ACC112 (cell line): ENCODE measurements around the gene ZNF433.

ENCODE experiments used
- H2AFZ ChIP-seq: fragments of 200-600 bp; sonication (generic); one replicate; pipeline ENCODE4 v1.6.0; 2017; ENCODE audit warnings: antibody characterized with exemption, low read length; ENCODE audit not compliant: unreplicated experiment
- H3K27ac ChIP-seq: fragments of 200-600 bp; sonication (generic); 2 replicates; pipeline ENCODE4 v1.5.1; 2014; ENCODE audit warnings: low read depth, mild to moderate bottlenecking, antibody characterized with exemption, low read length, moderate library complexity
- H3K27me3 ChIP-seq: fragments of 200-600 bp; sonication (generic); 2 replicates; pipeline ENCODE4 v1.6.1; 2014; ENCODE audit warnings: mild to moderate bottlenecking, antibody characterized with exemption, low read length, moderate library complexity, mixed read lengths; ENCODE audit not compliant: insufficient read depth
- H3K36me3 ChIP-seq: fragments of 200-600 bp; sonication (generic); 2 replicates; pipeline ENCODE4 v1.6.1; 2016; ENCODE audit warnings: mild to moderate bottlenecking, antibody characterized with exemption, low read length, moderate library complexity, mixed read lengths; ENCODE audit not compliant: insufficient read depth
- H3K4me1 ChIP-seq: fragments of 200-600 bp; sonication (generic); one replicate; pipeline ENCODE4 v1.6.1; 2016; ENCODE audit warnings: low read length, mixed read lengths; ENCODE audit not compliant: insufficient read depth, unreplicated experiment, control insufficient read depth
- H3K4me3 ChIP-seq: fragments of 200-600 bp; sonication (generic); 2 replicates; pipeline ENCODE4 v1.5.1; 2014; ENCODE audit warnings: mild to moderate bottlenecking, low read depth, low read length
- H3K79me2 ChIP-seq: fragments of 200-600 bp; sonication (generic); one replicate; pipeline ENCODE4 v1.6.0; 2016; ENCODE audit warnings: low read length; ENCODE audit not compliant: control insufficient read depth, unreplicated experiment, insufficient read depth

Gene ZNF433

DNA sequence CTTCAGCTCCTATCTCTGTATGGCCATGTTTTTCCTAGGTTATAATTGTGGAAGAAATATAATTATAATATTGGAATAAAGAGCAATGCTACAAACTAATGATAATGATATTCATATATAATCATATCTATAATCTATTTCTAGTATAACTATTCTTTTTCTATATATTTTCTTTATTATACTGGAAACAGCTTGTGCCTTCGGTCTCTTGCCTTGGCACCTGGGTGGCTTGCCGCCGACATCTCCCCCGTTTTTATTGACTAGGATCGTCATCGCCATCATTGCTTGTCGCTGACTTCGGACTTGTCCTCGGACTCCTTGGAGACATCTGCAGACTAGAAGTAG is 46.4 kb downstream of the ZNF433 start:
- Histone ChIP-seq H3K4me1 (peaks cover 14% of the 10 kb centered on the region), H3K36me3 (no peaks in the 10 kb centered on the region), H3K27me3 (no peaks in the 10 kb centered on the region), H3K4me3 (peak overlapping the region; percentile 97), H3K79me2 (peaks cover 26% of the 10 kb centered on the region), H2AFZ (no peak overlapping the region), H3K27ac (no peak overlapping the region)

DNA sequence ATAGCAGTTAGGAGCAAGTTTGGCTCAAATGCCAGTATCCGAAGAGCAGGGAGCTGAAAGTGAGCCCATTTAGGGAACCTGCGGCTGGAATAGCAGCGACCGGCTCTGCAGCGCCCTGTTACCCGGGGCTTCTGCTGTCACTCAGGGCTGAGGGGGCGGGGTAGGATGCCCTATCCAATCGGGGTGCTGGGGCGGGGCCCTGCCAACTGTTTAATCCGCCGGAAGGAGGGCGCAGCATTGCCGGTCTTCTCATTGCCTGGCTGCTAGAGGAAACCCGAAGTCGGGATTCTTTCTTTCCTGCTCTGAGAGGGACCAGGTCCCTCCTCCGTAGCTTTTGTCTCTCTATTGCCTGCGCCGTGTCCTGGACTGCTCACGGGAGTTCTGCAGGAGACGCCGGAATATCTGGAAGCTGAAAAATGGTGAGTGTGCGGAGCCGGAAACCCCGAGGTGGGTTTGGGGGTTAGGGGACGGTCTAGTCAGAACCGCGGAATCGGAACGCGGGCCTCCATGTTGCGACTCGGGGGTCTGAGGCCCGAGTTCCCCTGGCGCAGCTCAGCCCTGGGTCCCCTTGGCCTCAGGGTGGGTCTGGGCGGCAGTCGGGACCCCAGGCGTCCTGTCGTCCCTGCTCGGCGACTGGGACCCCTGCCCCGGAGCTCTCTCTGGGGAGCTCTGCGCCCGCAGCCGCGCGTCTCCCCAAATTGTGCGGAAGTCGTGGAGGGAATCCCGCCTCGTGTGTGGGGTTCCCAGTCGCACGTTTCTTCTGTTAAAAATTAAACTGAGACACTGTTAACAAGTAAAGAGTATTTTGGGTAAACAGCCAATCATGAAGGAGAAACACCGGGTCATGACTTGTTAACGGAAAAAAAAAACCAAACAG is 47.8 kb downstream of the ZNF433 start:
- peak overlapping the region; percentile 94 for H2AFZ ChIP-seq

DNA sequence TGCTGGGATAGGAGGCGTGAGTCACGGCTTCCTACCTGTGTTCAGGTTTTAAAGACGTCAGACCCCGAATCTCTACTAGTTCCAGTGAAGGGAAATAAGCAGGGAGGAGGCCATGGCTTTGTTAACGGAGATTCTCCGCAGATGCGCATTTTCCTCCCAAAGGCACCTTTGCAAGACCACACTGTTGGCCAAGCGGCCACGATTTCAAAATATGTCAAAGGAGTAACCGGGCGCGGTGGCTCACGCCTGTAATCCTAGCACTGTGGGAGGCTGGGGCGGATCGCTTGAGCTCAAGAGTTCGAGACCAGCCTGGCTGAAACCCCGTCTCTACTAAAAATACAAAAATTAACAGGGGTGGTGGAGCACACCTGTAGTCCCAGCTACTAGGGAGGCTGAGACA is 48.7 kb downstream of the ZNF433 start:
- no peaks in the 10 kb centered on the region for H3K36me3 ChIP-seq
- no peak overlapping the region for H2AFZ ChIP-seq
- peaks cover 12% of the 10 kb centered on the region for H3K79me2 ChIP-seq
- peaks cover 4% of the 10 kb centered on the region for H3K4me1 ChIP-seq
- H3K4me3 ChIP-seq: no peak overlapping the region
- no peaks in the 10 kb centered on the region for H3K27me3 ChIP-seq
- H3K27ac ChIP-seq: no peak overlapping the region

More for the DNA sequence above, 47.8 kb downstream of the ZNF433 start:
- no peaks in the 10 kb centered on the region for H3K27me3 ChIP-seq
- H3K27ac ChIP-seq: peak overlapping the region; percentile 61
- no peaks in the 10 kb centered on the region for H3K36me3 ChIP-seq
- H3K4me1 ChIP-seq: peaks cover 11% of the 10 kb centered on the region
- H3K4me3 ChIP-seq: peak overlapping the region; percentile 97
- H3K79me2 ChIP-seq: peaks cover 17% of the 10 kb centered on the region

DNA sequence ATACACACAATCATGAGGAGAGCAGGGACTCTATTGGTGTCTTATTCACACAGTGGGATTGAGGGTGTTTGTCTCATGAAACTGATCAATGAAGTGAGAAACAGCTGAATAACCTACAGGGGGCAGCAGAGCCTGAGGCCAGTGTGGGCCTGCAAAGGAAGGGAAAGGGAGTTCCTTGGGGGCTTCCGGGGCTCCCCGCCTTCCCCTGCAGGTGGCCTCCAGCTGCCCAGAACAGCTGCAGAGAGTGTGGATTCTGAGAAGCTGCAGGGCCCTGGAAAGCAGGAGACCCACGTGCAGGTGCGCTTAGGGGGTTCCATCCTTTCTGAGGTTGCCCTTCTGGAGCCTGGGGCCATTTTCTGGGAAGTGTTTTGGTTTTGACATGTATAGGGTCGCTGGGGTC is 50.5 kb downstream of the ZNF433 start:
- H2AFZ ChIP-seq: no peak overlapping the region
- H3K4me3 ChIP-seq: no peak overlapping the region
- H3K36me3 ChIP-seq: no peaks in the 10 kb centered on the region
- H3K27ac ChIP-seq: no peak overlapping the region
- H3K27me3 ChIP-seq: no peaks in the 10 kb centered on the region
- H3K79me2 ChIP-seq: peaks cover 3% of the 10 kb centered on the region
- H3K4me1 ChIP-seq: no peaks in the 10 kb centered on the region

DNA sequence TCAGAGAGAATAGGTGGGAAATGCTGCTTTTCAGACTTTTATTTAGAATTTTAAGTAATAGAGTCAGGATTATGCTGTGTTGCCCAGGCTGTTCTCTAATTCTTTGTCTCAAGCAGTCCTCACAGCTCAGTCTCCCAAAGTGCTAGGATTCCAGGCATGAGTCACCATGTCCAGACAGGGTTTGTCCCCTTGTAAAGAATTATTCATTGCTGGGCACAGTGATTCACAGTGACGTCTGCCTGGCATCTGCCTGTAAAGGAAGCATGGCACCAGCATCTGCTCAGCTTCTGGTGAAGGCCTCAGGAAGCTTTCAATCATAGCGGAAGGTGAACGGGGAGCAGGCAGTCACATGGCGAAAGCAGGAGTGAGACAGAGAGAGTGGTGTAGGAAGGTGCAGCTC is 53.0 kb downstream of the ZNF433 start:
- Histone ChIP-seq H2AFZ (no peak overlapping the region), H3K27me3 (no peaks in the 10 kb centered on the region), H3K36me3 (peaks cover 11% of the 10 kb centered on the region), H3K4me1 (no peaks in the 10 kb centered on the region), H3K79me2 (no peaks in the 10 kb centered on the region), H3K27ac (no peak overlapping the region), H3K4me3 (no peak overlapping the region)

DNA sequence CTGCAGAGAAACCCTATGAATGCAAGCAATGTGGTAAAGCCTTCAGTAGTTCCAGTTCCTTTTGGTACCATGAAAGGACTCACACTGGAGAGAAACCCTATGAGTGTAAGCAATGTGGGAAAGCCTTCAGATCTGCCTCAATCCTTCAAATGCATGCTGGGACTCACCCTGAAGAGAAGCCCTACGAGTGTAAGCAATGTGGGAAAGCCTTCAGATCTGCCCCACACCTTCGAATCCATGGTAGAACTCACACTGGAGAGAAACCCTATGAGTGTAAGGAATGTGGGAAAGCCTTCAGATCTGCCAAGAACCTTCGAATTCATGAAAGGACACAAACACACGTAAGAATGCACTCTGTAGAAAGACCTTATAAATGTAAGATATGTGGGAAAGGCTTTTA is 56.0 kb downstream of the ZNF433 start:
- no peaks in the 10 kb centered on the region for H3K4me1 ChIP-seq
- peaks cover 12% of the 10 kb centered on the region for H3K36me3 ChIP-seq
- no peak overlapping the region for H3K27ac ChIP-seq
- no peak overlapping the region for H3K4me3 ChIP-seq
- H3K27me3 ChIP-seq: no peaks in the 10 kb centered on the region
- no peak overlapping the region for H2AFZ ChIP-seq
- H3K79me2 ChIP-seq: no peaks in the 10 kb centered on the region

DNA sequence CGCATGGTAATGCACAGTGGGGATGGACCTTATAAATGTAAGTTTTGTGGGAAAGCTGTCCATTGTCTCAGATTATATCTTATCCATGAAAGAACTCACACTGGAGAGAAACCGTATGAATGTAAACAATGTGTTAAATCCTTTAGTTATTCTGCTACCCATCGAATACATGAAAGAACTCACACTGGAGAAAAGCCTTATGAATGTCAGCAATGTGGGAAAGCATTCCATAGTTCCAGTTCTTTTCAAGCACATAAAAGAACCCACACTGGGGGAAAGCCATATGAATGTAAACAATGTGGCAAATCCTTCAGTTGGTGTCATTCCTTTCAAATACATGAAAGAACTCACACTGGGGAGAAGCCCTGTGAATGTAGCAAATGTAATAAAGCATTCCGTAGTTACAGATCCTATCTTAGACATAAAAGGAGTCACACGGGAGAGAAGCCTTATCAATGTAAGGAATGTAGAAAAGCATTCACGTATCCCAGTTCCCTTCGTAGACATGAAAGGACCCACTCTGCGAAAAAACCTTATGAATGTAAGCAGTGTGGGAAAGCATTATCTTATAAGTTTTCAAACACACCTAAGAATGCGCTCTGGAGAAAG is 56.9 kb downstream of the ZNF433 start:
- Histone ChIP-seq H3K4me3 (no peak overlapping the region), H2AFZ (no peak overlapping the region), H3K27ac (no peak overlapping the region), H3K27me3 (no peaks in the 10 kb centered on the region), H3K79me2 (no peaks in the 10 kb centered on the region), H3K4me1 (no peaks in the 10 kb centered on the region), H3K36me3 (peaks cover 12% of the 10 kb centered on the region)

DNA sequence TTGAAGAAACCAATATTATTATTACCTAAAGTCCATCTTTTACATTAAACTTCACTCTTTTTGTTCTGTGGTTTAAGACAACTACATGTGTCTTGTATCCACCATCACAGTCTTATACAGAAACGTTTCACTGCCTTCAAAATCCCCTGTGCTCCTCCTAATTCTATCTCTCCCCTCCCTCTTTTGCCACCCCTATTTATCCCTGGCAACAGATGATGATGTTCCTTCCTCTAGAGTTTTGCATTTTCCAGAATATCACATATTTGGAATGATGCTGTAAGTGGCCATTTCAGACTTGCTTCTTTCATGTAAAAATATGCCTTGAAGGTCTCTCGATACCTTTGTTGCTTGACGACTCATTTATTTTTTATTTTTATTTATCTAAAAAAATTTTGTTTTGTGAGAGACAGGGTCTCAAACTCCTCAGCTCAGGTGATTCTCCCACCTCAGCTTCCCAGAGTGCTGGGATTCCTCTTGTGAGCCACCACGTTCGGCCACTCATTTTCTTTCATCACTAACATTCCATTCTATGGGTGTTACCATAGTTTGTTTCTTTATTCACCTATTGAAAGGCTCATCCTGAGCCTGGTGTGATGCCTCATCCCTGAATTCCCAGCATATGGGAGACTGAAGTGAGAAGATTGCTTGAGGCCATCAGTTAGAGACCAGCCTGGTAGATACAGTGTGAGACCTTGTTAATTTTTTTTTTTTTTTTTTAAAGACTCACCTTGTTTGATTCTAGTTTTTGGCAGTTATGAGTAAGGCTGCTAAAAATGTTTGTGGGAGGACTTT is 62.3 kb downstream of the ZNF433 start:
- Histone ChIP-seq H3K4me1 (no peaks in the 10 kb centered on the region), H3K36me3 (peaks cover 6% of the 10 kb centered on the region)

DNA sequence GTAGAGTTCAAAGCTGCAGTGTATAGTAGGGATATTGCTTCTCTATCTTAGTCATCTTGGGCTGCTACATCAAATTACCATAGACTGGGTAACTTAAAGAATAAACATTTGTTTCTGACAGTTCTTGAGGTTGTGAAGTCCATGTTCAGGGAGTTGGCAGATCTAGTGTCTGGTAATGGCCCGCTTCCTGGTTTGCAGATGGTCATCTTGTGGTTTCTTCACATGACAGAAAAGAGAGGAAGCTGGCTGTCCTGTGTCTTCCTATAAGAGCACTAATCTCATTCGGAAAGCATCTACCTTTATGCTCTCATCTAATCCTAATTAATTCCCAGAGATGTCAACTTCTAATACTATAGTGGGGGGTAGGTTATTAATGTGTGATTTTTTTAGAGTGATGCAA is 64.4 kb downstream of the ZNF433 start:
- no peaks in the 10 kb centered on the region for H3K4me1 ChIP-seq
- no peak overlapping the region for H2AFZ ChIP-seq
- H3K79me2 ChIP-seq: no peaks in the 10 kb centered on the region
- H3K27me3 ChIP-seq: no peaks in the 10 kb centered on the region
- no peak overlapping the region for H3K27ac ChIP-seq
- H3K36me3 ChIP-seq: no peaks in the 10 kb centered on the region
- no peak overlapping the region for H3K4me3 ChIP-seq

More for the DNA sequence above, 62.3 kb downstream of the ZNF433 start:
- Histone ChIP-seq H3K27me3 (no peaks in the 10 kb centered on the region), H2AFZ (no peak overlapping the region), H3K79me2 (no peaks in the 10 kb centered on the region), H3K4me3 (no peak overlapping the region), H3K27ac (no peak overlapping the region)

DNA sequence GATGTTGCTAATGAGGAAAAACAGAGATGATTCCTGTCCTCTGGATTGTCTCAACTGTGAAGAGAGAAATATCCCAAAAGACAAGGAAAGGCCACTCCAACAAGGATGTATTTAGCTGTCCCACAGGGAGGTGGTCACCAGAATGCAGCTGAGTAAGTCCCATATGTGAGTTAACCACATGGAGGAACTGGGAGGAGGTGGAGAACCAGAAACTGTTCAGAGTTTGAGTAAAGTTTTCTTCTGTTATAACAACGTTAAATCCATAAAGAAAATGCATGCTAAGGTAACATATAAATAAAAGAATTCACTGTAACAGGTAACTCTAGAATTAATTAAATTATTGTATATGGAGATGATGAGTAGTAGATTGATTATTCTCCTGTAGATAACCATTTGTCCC is 65.3 kb downstream of the ZNF433 start:
- no peaks in the 10 kb centered on the region for H3K4me1 ChIP-seq
- no peak overlapping the region for H3K4me3 ChIP-seq
- H3K36me3 ChIP-seq: no peaks in the 10 kb centered on the region
- no peaks in the 10 kb centered on the region for H3K27me3 ChIP-seq
- H2AFZ ChIP-seq: no peak overlapping the region
- H3K27ac ChIP-seq: no peak overlapping the region
- H3K79me2 ChIP-seq: no peaks in the 10 kb centered on the region
